HG02588 (cell line): ENCODE results near the gene EMX1.
A peak's percentile ranks its signal among the peaks of the same experiment; 100 is the strongest.

ENCODE experiments used
- ATAC-seq: cut with Tn5 transposase; IDR thresholded peaks from one replicate; pipeline ENCODE4 v1.9.1; 2021; ENCODE audit warnings: mild to moderate bottlenecking, moderate library complexity; ENCODE audit not compliant: unreplicated experiment

EMX1 gene

GRCh38 chr2:72924353-72925240 lies 7.3 kb downstream of the EMX1 start:
- no peak for ATAC-seq

GRCh38 chr2:72925328-72925943 lies 8.1 kb downstream of the EMX1 start:
- ATAC-seq = no peak

GRCh38 chr2:72926368-72926767 lies 9.0 kb downstream of the EMX1 start:
- no peak for ATAC-seq

GRCh38 chr2:72926811-72927465 lies 9.6 kb downstream of the EMX1 start:
- ATAC-seq = no peak

GRCh38 chr2:72927619-72928550 lies 10.6 kb downstream of the EMX1 start:
- ATAC-seq = no peak

- no peak for ATAC-seq
Measured at GRCh38 chr2:72929010-72929409, 11.7 kb downstream of the EMX1 start.

GRCh38 chr2:72931280-72931910 lies 14.1 kb downstream of the EMX1 start:
- ATAC-seq = no peak

- ATAC-seq = no peak
Measured at GRCh38 chr2:72932045-72932740, 14.9 kb downstream of the EMX1 start.

GRCh38 chr2:72932805-72933204 lies 15.5 kb downstream of the EMX1 start:
- ATAC-seq = no peak

- no peak for ATAC-seq
Measured at GRCh38 chr2:72933207-72933606, 15.9 kb downstream of the EMX1 start.

- no peak for ATAC-seq
Measured at GRCh38 chr2:72933646-72934151, 16.4 kb downstream of the EMX1 start.

- ATAC-seq = peak; percentile 66
Measured at GRCh38 chr2:72934683-72935610, 17.6 kb downstream of the EMX1 start.

- no peak for ATAC-seq
Measured at GRCh38 chr2:72935611-72935957, 18.3 kb downstream of the EMX1 start.

GRCh38 chr2:72936660-72937355 lies 19.5 kb downstream of the EMX1 start:
- no peak for ATAC-seq

- ATAC-seq = no peak
Measured at GRCh38 chr2:72937356-72937669, 20.0 kb downstream of the EMX1 start.

- ATAC-seq = no peak
Measured at GRCh38 chr2:72938455-72938854, 21.1 kb downstream of the EMX1 start.

GRCh38 chr2:72940361-72940760 lies 23.0 kb downstream of the EMX1 start:
- no peak for ATAC-seq

GRCh38 chr2:72940786-72941185 lies 23.5 kb downstream of the EMX1 start:
- ATAC-seq = no peak
